Uterus (tissue), 2 donors: ENCODE data around the gene ZNF362.

Source experiments
- CTCF ChIP-seq, 4 experiments: fragments of 200-600 bp in 2 of 4; fragments of 450-650 bp in 2 of 4; sonication (generic) in 2 of 4; IDR thresholded peaks; one replicate each; pipeline ENCODE4 v1.5.1; 2016 to 2019; ENCODE audit warnings: antibody characterized with exemption in 4 of 4, mild to moderate bottlenecking in 2 of 4, moderate library complexity in 1 of 4
- POLR2A ChIP-seq, 2 donors: fragments of 450-650 bp; IDR thresholded peaks; one replicate each; pipeline ENCODE4 v1.6.1; 2016; ENCODE audit warnings: antibody characterized with exemption in 2 of 2, mild to moderate bottlenecking in 1 of 2, moderate library complexity in 1 of 2

DNA sequence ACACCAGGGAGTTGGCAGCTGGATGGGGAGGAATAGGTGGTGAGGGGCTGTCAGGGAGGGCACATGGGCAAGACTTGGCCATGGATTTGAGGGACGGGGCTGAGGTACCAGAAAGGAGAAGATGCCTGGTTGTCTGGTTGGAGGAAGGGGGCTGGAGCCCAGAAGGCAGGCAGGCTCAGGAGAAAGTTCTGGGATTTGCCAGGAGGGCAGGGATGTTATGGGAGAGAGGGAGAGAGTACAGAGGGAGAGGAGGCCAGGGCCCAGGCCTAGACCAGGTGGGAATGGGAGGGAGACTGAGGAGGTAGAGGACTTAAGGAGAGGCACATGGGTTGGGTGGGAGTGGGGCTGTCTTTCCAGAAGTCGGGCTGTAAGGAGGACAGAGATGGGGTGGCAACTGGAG, 60.3 kb downstream of the ZNF362 start:
- TF ChIP-seq CTCF (IDR thresholded peaks at IDR 0.05) (no peak), POLR2A (IDR thresholded peaks at IDR 0.05) (no peak)
